MM.1S (cell line): ENCODE measurements around the gene CRACDL.

Experiments
- DNase-seq: peaks from one replicate; pipeline ENCODE4 v3.0.0-alpha.2; 2015
- H2AFZ ChIP-seq: fragments of 300-600 bp; sonication (generic); 2 replicates; pipeline ENCODE4 v1.6.0; 2016; ENCODE audit warnings: antibody characterized with exemption, low read length
- H3F3A ChIP-seq: fragments of 300-600 bp; sonication (generic); 2 replicates; pipeline ENCODE4 v1.6.1; 2016; ENCODE audit warnings: mild to moderate bottlenecking, antibody characterized with exemption, low read length, moderate library complexity, mixed read lengths; ENCODE audit not compliant: insufficient read depth
- H3K27ac ChIP-seq: fragments of 300-600 bp; sonication (generic); 2 replicates; pipeline ENCODE4 v1.5.1; 2016; ENCODE audit warnings: mild to moderate bottlenecking, low read length
- H3K27me3 ChIP-seq: fragments of 300-600 bp; sonication (generic); replicated peaks from 2 replicates; pipeline ENCODE4 v1.6.0; 2016; ENCODE audit warnings: low read length; ENCODE audit not compliant: insufficient read depth
- H3K36me3 ChIP-seq: fragments of 300-600 bp; sonication (generic); replicated peaks from 2 replicates; pipeline ENCODE4 v1.6.1; 2016; ENCODE audit warnings: mild to moderate bottlenecking, low read length, mixed read lengths; ENCODE audit not compliant: insufficient read depth
- H3K4me1 ChIP-seq: fragments of 300-600 bp; sonication (generic); 2 replicates; pipeline ENCODE4 v1.6.1; 2016; ENCODE audit warnings: low read length, mixed read lengths
- H3K4me2 ChIP-seq: fragments of 300-600 bp; sonication (generic); 2 replicates; pipeline ENCODE4 v1.6.0; 2016; ENCODE audit warnings: low read depth, low read length
- H3K4me3 ChIP-seq: fragments of 300-600 bp; sonication (generic); 2 replicates; pipeline ENCODE4 v1.5.1; 2016; ENCODE audit warnings: low read length, mixed read lengths
- H3K79me2 ChIP-seq: fragments of 300-600 bp; sonication (generic); 2 replicates; pipeline ENCODE4 v1.6.1; 2016; ENCODE audit warnings: mixed run types, low read length, mixed read lengths
- H3K9ac ChIP-seq: fragments of 300-600 bp; sonication (generic); 2 replicates; pipeline ENCODE4 v1.6.1; 2016; ENCODE audit warnings: low read length, mixed read lengths
- H3K9me2 ChIP-seq: fragments of 300-600 bp; sonication (generic); replicated peaks from 2 replicates; pipeline ENCODE4 v1.6.1; 2016; ENCODE audit warnings: mild to moderate bottlenecking, low read length, mixed read lengths; ENCODE audit not compliant: insufficient read depth
- H3K9me3 ChIP-seq: fragments of 300-600 bp; sonication (generic); replicated peaks from 2 replicates; pipeline ENCODE4 v1.6.1; 2016; ENCODE audit warnings: mild to moderate bottlenecking, low read length, mixed read lengths; ENCODE audit not compliant: insufficient read depth
- H4K20me1 ChIP-seq: fragments of 300-600 bp; sonication (generic); 2 replicates; pipeline ENCODE4 v1.6.1; 2016; ENCODE audit warnings: mild to moderate bottlenecking, low read length, moderate library complexity, mixed read lengths; ENCODE audit not compliant: insufficient read depth
- EZH2 ChIP-seq: fragments of 300-600 bp; sonication (generic); optimal IDR thresholded peaks from 2 replicates; pipeline ENCODE3; 2017; ENCODE audit warnings: low read depth, mild to moderate bottlenecking, antibody characterized with exemption, low read length, mixed read lengths
- EZH2phosphoT487 ChIP-seq: fragments of 300-600 bp; sonication (generic); IDR thresholded peaks from 2 replicates; pipeline ENCODE4 v1.6.1; 2018; ENCODE audit warnings: antibody characterized with exemption, low read length
- TF ChIP-seq, protein P1 (sequence below): fragments of 300-600 bp; sonication (generic); IDR thresholded peaks from 2 replicates; pipeline ENCODE4 v1.5.1; 2016; ENCODE audit warnings: antibody characterized with exemption, low read length, mixed read lengths

CRACDL gene

DNA sequence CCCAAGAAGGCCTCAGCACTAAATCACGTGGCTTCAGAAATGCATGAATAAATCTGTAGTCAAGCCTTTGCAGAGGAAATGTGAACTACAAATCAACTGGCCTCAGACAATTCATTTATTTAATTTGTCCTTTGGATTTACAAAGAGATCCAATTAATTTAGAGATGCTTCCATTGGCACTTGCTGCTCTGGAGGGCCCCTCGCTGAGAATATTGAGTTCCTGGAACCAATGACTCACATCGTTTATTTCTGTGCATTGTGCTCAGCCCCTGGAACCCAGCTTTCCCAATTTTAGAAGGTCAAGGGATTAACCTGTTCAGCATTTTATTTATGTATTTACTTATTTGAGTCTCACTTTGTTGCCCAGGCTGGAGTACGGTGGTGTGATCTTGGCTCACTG lies 157.9 kb downstream of the CRACDL start:
- no peaks in the 10 kb centered on the region for H3K79me2 ChIP-seq
- H4K20me1 ChIP-seq: no peaks in the 10 kb centered on the region
- no peak overlapping the region for H3K9ac ChIP-seq
- no peak overlapping the region for H2AFZ ChIP-seq
- H3K9me2 ChIP-seq: no peaks in the 10 kb centered on the region
- H3K27ac ChIP-seq: no peak overlapping the region
- no peak for DNase-seq
- H3K27me3 ChIP-seq: no peaks in the 10 kb centered on the region
- no peak for TF ChIP-seq EZH2phosphoT487
- no peak for TF ChIP-seq EZH2
- TF ChIP-seq, protein P1, sequence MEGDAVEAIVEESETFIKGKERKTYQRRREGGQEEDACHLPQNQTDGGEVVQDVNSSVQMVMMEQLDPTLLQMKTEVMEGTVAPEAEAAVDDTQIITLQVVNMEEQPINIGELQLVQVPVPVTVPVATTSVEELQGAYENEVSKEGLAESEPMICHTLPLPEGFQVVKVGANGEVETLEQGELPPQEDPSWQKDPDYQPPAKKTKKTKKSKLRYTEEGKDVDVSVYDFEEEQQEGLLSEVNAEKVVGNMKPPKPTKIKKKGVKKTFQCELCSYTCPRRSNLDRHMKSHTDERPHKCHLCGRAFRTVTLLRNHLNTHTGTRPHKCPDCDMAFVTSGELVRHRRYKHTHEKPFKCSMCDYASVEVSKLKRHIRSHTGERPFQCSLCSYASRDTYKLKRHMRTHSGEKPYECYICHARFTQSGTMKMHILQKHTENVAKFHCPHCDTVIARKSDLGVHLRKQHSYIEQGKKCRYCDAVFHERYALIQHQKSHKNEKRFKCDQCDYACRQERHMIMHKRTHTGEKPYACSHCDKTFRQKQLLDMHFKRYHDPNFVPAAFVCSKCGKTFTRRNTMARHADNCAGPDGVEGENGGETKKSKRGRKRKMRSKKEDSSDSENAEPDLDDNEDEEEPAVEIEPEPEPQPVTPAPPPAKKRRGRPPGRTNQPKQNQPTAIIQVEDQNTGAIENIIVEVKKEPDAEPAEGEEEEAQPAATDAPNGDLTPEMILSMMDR: no peak
- H3K9me3 ChIP-seq: no peaks in the 10 kb centered on the region
- H3K36me3 ChIP-seq: no peaks in the 10 kb centered on the region
- no peak overlapping the region for H3K4me2 ChIP-seq
- no peaks in the 10 kb centered on the region for H3F3A ChIP-seq
- no peak overlapping the region for H3K4me3 ChIP-seq
- no peaks in the 10 kb centered on the region for H3K4me1 ChIP-seq

DNA sequence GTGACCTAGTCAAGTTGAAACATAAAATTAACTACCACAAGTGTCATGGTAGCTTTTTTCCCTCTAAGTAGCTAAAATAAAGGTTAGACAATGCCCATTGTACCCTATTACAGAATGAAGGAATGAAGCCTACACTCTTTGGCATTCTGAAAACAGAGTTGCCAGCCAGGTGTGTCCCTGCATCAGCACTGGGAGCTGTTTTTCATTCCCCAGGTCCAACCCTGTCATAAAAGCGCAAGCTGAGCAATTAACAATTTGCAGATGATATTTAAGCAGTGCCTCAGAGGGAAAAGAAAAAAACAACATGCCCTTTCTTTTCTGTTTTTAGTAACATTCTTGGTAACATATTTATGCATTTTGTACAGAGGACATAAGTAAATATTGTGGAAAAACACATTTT lies 158.3 kb downstream of the CRACDL start:
- no peak for DNase-seq
- no peaks in the 10 kb centered on the region for H3K4me1 ChIP-seq
- no peaks in the 10 kb centered on the region for H3K79me2 ChIP-seq
- H3K9me3 ChIP-seq: no peaks in the 10 kb centered on the region
- no peaks in the 10 kb centered on the region for H3K36me3 ChIP-seq
- H3K4me2 ChIP-seq: no peak overlapping the region
- H3K9me2 ChIP-seq: no peaks in the 10 kb centered on the region
- no peak overlapping the region for H3K9ac ChIP-seq
- no peak overlapping the region for H3K27ac ChIP-seq
- TF ChIP-seq EZH2 (no peak), EZH2phosphoT487 (no peak)
- TF ChIP-seq, protein P1: no peak
- no peaks in the 10 kb centered on the region for H3K27me3 ChIP-seq
- no peaks in the 10 kb centered on the region for H3F3A ChIP-seq
- no peak overlapping the region for H3K4me3 ChIP-seq
- no peak overlapping the region for H2AFZ ChIP-seq
- no peaks in the 10 kb centered on the region for H4K20me1 ChIP-seq

DNA sequence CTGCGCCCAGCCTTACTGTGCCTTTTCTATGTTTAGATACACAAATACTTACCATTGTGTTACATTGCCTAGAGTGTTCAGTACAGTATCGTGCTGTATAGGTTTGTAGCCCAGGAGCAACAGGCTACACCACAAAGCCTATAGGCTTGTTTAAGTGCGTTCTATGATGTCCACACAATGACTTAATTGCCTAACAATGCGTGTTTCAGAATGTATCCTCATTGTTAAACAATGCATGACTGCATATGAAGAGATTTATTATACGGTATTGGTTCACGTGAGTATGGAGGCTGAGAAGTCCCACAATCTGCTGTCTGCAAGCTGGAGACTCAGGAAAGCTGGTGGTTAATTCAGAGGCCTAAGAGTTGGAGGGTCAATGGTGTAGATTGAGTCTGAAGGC lies 158.9 kb downstream of the CRACDL start:
- Histone ChIP-seq H3K27me3 (no peaks in the 10 kb centered on the region), H3K9ac (no peak overlapping the region), H4K20me1 (no peaks in the 10 kb centered on the region), H3F3A (no peaks in the 10 kb centered on the region), H3K79me2 (no peaks in the 10 kb centered on the region), H3K36me3 (no peaks in the 10 kb centered on the region), H3K4me2 (no peak overlapping the region), H2AFZ (no peak overlapping the region), H3K9me3 (no peaks in the 10 kb centered on the region), H3K4me1 (no peaks in the 10 kb centered on the region), H3K27ac (no peak overlapping the region), H3K4me3 (no peak overlapping the region), H3K9me2 (no peaks in the 10 kb centered on the region)
- no peak for DNase-seq
- TF ChIP-seq, protein P1: no peak
- TF ChIP-seq EZH2phosphoT487 (no peak), EZH2 (no peak)
